H9 (cell line): Measurements from ENCODE around the gene GPR62. TPM values are rescaled to one million over a fixed set of nuclear protein-coding genes. Genes with fewer than 3 reads are reported as not detected.

Experiments
- DNase-seq: peaks from one replicate; pipeline ENCODE4 v3.0.0-alpha.2; 2017
- H2AFZ ChIP-seq: one replicate; pipeline ENCODE4 v1.6.1; 2013; ENCODE audit warnings: mild to moderate bottlenecking, low read length, control low read depth, moderate library complexity
- H2AK5ac ChIP-seq: 2 replicates; pipeline ENCODE4 v1.6.1; 2013; ENCODE audit warnings: low read length, control low read depth, mixed read lengths; ENCODE audit not compliant: insufficient read length
- H2BK120ac ChIP-seq: one replicate; pipeline ENCODE4 v1.6.1; 2013; ENCODE audit warnings: low read depth, mild to moderate bottlenecking, low read length, control low read depth, inconsistent platforms; ENCODE audit not compliant: poor library complexity, severe bottlenecking
- H2BK12ac ChIP-seq: 2 replicates; pipeline ENCODE4 v1.6.1; 2013; ENCODE audit warnings: low read length, control low read depth, mixed read lengths, low read depth; ENCODE audit not compliant: insufficient read length
- H2BK15ac ChIP-seq: 2 replicates; pipeline ENCODE4 v1.6.1; 2013; ENCODE audit warnings: low read depth, low read length, control low read depth
- H2BK20ac ChIP-seq: one replicate; pipeline ENCODE4 v1.6.1; 2013; ENCODE audit warnings: low read depth, mild to moderate bottlenecking, low read length, control low read depth, inconsistent platforms; ENCODE audit not compliant: poor library complexity, severe bottlenecking
- H2BK5ac ChIP-seq: 2 replicates; pipeline ENCODE4 v1.6.1; 2013; ENCODE audit warnings: low read length, control low read depth, mixed read lengths; ENCODE audit not compliant: insufficient read length
- H3K14ac ChIP-seq: 2 replicates; pipeline ENCODE4 v1.6.1; 2013; ENCODE audit warnings: low read length, control low read depth; ENCODE audit not compliant: insufficient read depth
- H3K18ac ChIP-seq: 2 replicates; pipeline ENCODE4 v1.6.1; 2013; ENCODE audit warnings: low read depth, mild to moderate bottlenecking, mixed read lengths, low read length, control low read depth; ENCODE audit not compliant: insufficient read length
- H3K23ac ChIP-seq: 2 replicates; pipeline ENCODE4 v1.6.1; 2013; ENCODE audit warnings: low read length, control low read depth, mixed read lengths, low read depth; ENCODE audit not compliant: insufficient read length
- H3K23me2 ChIP-seq: 2 replicates; pipeline ENCODE4 v1.6.1; 2013; ENCODE audit warnings: low read depth, mild to moderate bottlenecking, mixed read lengths, low read length, control low read depth; ENCODE audit not compliant: insufficient read length, poor library complexity, severe bottlenecking
- H3K27ac ChIP-seq: 2 replicates; pipeline ENCODE4 v1.5.1; 2013; ENCODE audit warnings: low read length, control low read depth, mixed read lengths, low read depth; ENCODE audit not compliant: insufficient read length
- H3K27me3 ChIP-seq: 2 replicates; pipeline ENCODE4 v1.6.1; 2013; ENCODE audit warnings: low read length, control low read depth, inconsistent platforms; ENCODE audit not compliant: insufficient read depth
- H3K4ac ChIP-seq: 2 replicates; pipeline ENCODE4 v1.6.1; 2013; ENCODE audit warnings: low read depth, mild to moderate bottlenecking, control low read depth, inconsistent platforms, low read length, moderate library complexity
- H3K4me1 ChIP-seq: 2 replicates; pipeline ENCODE4 v1.6.1; 2013; ENCODE audit warnings: low read length, control low read depth, inconsistent platforms; ENCODE audit not compliant: insufficient read depth
- H3K4me2 ChIP-seq: 2 replicates; pipeline ENCODE4 v1.6.1; 2013; ENCODE audit warnings: low read length, control low read depth, mixed read lengths; ENCODE audit not compliant: insufficient read length, insufficient read depth
- H3K56ac ChIP-seq: 2 replicates; pipeline ENCODE4 v1.6.1; 2013; ENCODE audit warnings: low read depth, mild to moderate bottlenecking, mixed read lengths, low read length, control low read depth; ENCODE audit not compliant: insufficient read length
- H3K79me1 ChIP-seq: 2 replicates; pipeline ENCODE4 v1.6.1; 2013; ENCODE audit warnings: low read depth, mild to moderate bottlenecking, moderate library complexity, low read length, control low read depth, inconsistent platforms; ENCODE audit not compliant: insufficient read depth, poor library complexity, severe bottlenecking
- H3K79me2 ChIP-seq: 2 replicates; pipeline ENCODE4 v1.6.1; 2013; ENCODE audit warnings: low read length, control low read depth, inconsistent platforms; ENCODE audit not compliant: insufficient read depth
- H3K9ac ChIP-seq: 2 replicates; pipeline ENCODE4 v1.6.1; 2013; ENCODE audit warnings: low read length, control low read depth, mixed read lengths; ENCODE audit not compliant: insufficient read length; ENCODE audit errors: extremely low read depth
- H3K9me3 ChIP-seq: one replicate; pipeline ENCODE4 v1.6.1; 2013; ENCODE audit warnings: low read depth, low read length, inconsistent platforms; ENCODE audit not compliant: control insufficient read depth
- H3T11ph ChIP-seq: one replicate; pipeline ENCODE4 v1.6.1; 2013; ENCODE audit warnings: mild to moderate bottlenecking, low read length, control low read depth, inconsistent platforms
- H4K20me1 ChIP-seq: one replicate; pipeline ENCODE4 v1.6.1; 2013; ENCODE audit not compliant: control insufficient read depth, insufficient read length, insufficient read depth
- H4K5ac ChIP-seq: 2 replicates; pipeline ENCODE4 v1.6.1; 2013; ENCODE audit warnings: low read depth, mild to moderate bottlenecking, mixed read lengths, low read length, control low read depth; ENCODE audit not compliant: insufficient read length
- H4K8ac ChIP-seq: replicated peaks from 2 replicates; pipeline ENCODE4 v1.6.1; 2013; ENCODE audit warnings: low read length, control low read depth, mixed read lengths, low read depth; ENCODE audit not compliant: insufficient read length
- H4K91ac ChIP-seq: 2 replicates; pipeline ENCODE4 v1.6.1; 2013; ENCODE audit warnings: low read depth, mild to moderate bottlenecking, moderate library complexity, mixed read lengths, low read length, control low read depth; ENCODE audit not compliant: insufficient read length
- H3K27ac Mint-ChIP-seq, 3 experiments: 2 replicates in 2 of 3; 3 replicates in 1 of 3; pipeline ENCODE4 v1.8.0; 2020 to 2021; ENCODE audit warnings: mixed read lengths in 3 of 3, mild to moderate bottlenecking in 1 of 3, moderate library complexity in 1 of 3
- H3K27me3 Mint-ChIP-seq: 2 replicates; pipeline ENCODE4 v1.8.0; 2021; ENCODE audit warnings: low read depth, mild to moderate bottlenecking, moderate library complexity, mixed read lengths
- H3K36me3 Mint-ChIP-seq, 3 experiments: 2 replicates in 2 of 3; 3 replicates in 1 of 3; pipeline ENCODE4 v1.8.0; 2020 to 2021; ENCODE audit warnings: low read depth in 3 of 3, mixed read lengths in 3 of 3; ENCODE audit not compliant: insufficient read depth in 1 of 3
- H3K4me1 Mint-ChIP-seq, 2 experiments: 2 replicates each; pipeline ENCODE4 v1.8.0; 2020; ENCODE audit warnings: mixed read lengths in 2 of 2
- H3K4me3 Mint-ChIP-seq, 2 experiments: 2 replicates in 1 of 2; 3 replicates in 1 of 2; pipeline ENCODE4 v1.8.0; 2020 to 2021; ENCODE audit warnings: mild to moderate bottlenecking in 2 of 2, mixed read lengths in 2 of 2, moderate library complexity in 1 of 2
- H3K9me3 Mint-ChIP-seq, 2 experiments: 2 replicates in 1 of 2; 3 replicates in 1 of 2; pipeline ENCODE4 v1.8.0; 2020; ENCODE audit warnings: mild to moderate bottlenecking in 2 of 2, mixed read lengths in 2 of 2, moderate library complexity in 1 of 2
- CTCF ChIP-seq: fragments of 200-600 bp; sonication (generic); conservative IDR thresholded peaks from 3 replicates; pipeline ENCODE4 v1.8.0; 2021; ENCODE audit warnings: antibody characterized with exemption, mild to moderate bottlenecking
- WGBS: extraction: QIAGEN DNeasy Blood & Tissue Kit; methylation state at CpG from one replicate; pipeline ENCODE4 v1.1.7; 2013; ENCODE audit warnings: missing lambda C conversion rate, low lambda C conversion rate, mixed read lengths; ENCODE audit not compliant: insufficient read length; ENCODE audit errors: extremely low coverage; 5-methylcytosine and 5-hydroxymethylcytosine counted together
- total RNA-seq: library from RNA; stranded (reverse); gene quantifications from 2 replicates; pipeline ENCODE4 v1.2.1, GENCODE V29; 2021

GPR62 gene
- total RNA-seq, 1 experiment from 2014 or later: 0.13 TPM

GRCh38 chr3:51982352-51982837, 27.2 kb downstream of the GPR62 start:
- no peaks in the 10 kb centered on the region for H3K9me3 ChIP-seq
- no peak overlapping the region for H3K23ac ChIP-seq
- H3K18ac ChIP-seq: no peak overlapping the region
- no peak overlapping the region for H2BK15ac ChIP-seq
- Mint-ChIP-seq H3K4me1 (peaks cover 11 to 22% of the 10 kb centered on the region in 2 experiments), H3K4me3 (peak overlapping the region; percentile 68 to 88), H3K27ac (peak overlapping the region; percentile 49 to 79 (median 62); a peak in 6 of 7 replicates), H3K36me3 (peaks cover 0 to 2% (median under 1%) of the 10 kb centered on the region in 3 experiments; a peak in 4 of 7 replicates), H3K9me3 (peaks cover 0 to 2% of the 10 kb centered on the region in 2 experiments; a peak in 2 of 5 replicates), H3K27me3 (peaks cover 7% of the 10 kb centered on the region)
- peak overlapping the region; percentile 86 for H3K4me2 ChIP-seq
- H3K23me2 ChIP-seq: peaks cover 6% of the 10 kb centered on the region
- no peak overlapping the region for H3T11ph ChIP-seq
- no peak overlapping the region for H2BK5ac ChIP-seq
- no CpG with 5 or more reads among the region's 4 CpGs for WGBS
- H2BK20ac ChIP-seq: no peak overlapping the region
- peaks cover 3% of the 10 kb centered on the region for H4K20me1 ChIP-seq
- no peak overlapping the region for H3K4ac ChIP-seq
- H2BK12ac ChIP-seq: no peak overlapping the region
- H4K91ac ChIP-seq: no peak overlapping the region
- H2BK120ac ChIP-seq: no peak overlapping the region
- peaks cover 3% of the 10 kb centered on the region; the same call in 1 of the 2 replicates for H3K4me1 ChIP-seq
- peak; percentile 86 for DNase-seq
- no peak overlapping the region for H3K27ac ChIP-seq
- H4K8ac ChIP-seq: no peak overlapping the region
- no peaks in the 10 kb centered on the region for H3K27me3 ChIP-seq
- TF ChIP-seq CTCF: peak; percentile 82
- H3K14ac ChIP-seq: no peak overlapping the region
- no peaks in the 10 kb centered on the region for H3K79me1 ChIP-seq
- H3K56ac ChIP-seq: no peak overlapping the region
- no peak overlapping the region for H4K5ac ChIP-seq
- H2AFZ ChIP-seq: no peak overlapping the region
- no peaks in the 10 kb centered on the region for H3K79me2 ChIP-seq
- H2AK5ac ChIP-seq: no peak overlapping the region
- H3K9ac ChIP-seq: no peak overlapping the region
